GM18498 (cell line): ENCODE measurements around the gene PATJ.
"Not testable (repeated sequence)": the region's sequence is repeated elsewhere in the genome, so short reads cannot be mapped to it uniquely, and the experiment has no call there.

Experiments
- ATAC-seq: cut with Tn5 transposase; IDR thresholded peaks from one replicate; pipeline ENCODE4 v1.9.1; 2021; ENCODE audit warnings: mild to moderate bottlenecking, moderate library complexity; ENCODE audit not compliant: unreplicated experiment

PATJ gene

GRCh38 chr1:62196086-62196690 is 453.9 kb downstream of the PATJ start:
- no peak for ATAC-seq

GRCh38 chr1:62198069-62198780 is 455.9 kb downstream of the PATJ start:
- no peak for ATAC-seq

- no peak for ATAC-seq
Observed at GRCh38 chr1:62198781-62199125, 456.5 kb downstream of the PATJ start.

- ATAC-seq: no peak
Observed at GRCh38 chr1:62207187-62207586, 464.9 kb downstream of the PATJ start.

DNA sequence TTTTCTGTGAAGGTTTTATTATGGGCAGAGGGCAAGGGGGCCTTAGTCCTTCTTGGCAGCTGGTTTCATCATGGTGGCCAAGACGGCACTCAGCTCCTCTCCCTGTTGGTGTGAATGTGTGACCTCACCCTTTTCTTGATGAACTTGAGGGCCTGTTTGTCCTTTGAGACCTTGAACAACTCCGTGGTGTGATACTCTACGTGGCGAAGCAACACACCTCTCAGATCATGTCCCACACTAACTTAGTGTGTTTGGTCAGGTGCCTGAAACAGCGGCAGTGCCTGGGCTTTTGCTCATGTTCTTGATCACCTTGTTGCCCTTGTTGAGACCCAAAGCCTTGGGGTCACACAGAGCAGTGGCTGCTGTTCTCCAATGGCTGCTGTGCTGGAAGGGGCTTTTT is 465.8 kb downstream of the PATJ start:
- no peak for ATAC-seq

GRCh38 chr1:62208970-62209369 is 466.7 kb downstream of the PATJ start:
- ATAC-seq: no peak

GRCh38 chr1:62209931-62210595 is 467.8 kb downstream of the PATJ start:
- ATAC-seq: no peak

DNA sequence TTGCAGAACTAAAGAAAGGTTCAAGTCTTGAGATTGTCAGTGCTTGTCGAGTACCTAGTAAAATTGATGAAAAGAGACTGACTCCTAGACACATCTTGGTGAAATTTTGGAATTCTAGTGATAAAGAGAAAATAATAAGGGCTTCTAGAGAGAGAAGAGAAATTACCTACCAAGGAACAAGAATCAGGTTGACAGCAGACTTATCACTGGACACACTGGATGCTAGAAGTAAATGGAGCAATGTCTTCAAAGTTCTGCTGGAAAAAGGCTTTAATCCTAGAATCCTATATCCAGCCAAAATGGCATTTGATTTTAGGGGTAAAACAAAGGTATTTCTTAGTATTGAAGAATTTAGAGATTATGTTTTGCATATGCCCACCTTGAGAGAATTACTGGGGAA is 468.7 kb downstream of the PATJ start:
- no peak for ATAC-seq

GRCh38 chr1:62212411-62212810 is 470.1 kb downstream of the PATJ start:
- ATAC-seq: no peak

- no peak for ATAC-seq
Observed at GRCh38 chr1:62213075-62213914, 471.0 kb downstream of the PATJ start.

DNA sequence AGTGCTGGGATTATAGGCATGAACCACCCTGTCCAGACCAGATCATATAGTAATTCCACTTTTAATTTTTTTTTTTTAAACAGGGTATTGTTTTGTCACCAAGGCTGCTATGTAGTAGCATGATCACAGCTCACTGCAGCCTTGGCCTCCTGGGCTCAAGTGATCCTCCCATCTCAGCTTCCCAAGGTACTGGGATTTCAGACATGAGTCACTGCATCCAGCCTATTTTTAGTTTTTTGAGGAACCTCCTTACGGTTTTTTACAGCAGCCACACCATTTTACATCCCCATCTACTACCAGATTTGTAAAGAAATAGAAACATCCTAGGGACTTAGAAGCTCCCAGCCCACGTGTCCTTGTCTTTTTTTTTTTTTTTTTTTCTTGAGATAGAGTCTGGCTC is 476.3 kb downstream of the PATJ start:
- ATAC-seq: no peak

DNA sequence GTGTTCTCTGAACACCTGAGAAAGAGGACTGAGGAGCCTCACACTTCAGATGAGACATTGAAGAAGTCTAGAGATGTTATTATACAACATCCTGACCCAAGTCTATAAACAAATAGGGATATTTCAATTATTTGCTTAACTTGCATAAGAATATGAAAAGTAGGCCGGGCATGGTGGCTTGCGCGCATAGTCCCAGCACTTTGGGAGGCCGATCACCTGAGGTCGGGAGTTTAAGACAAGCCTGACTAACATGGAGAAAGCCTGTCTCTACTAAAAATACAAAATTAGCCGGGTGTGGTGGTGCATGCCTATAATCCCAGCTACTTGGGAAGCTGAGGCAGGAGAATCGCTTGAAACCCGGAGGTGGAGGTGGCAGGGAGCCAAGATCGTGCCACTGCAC is 478.2 kb downstream of the PATJ start:
- ATAC-seq: not testable (repeated sequence)

DNA sequence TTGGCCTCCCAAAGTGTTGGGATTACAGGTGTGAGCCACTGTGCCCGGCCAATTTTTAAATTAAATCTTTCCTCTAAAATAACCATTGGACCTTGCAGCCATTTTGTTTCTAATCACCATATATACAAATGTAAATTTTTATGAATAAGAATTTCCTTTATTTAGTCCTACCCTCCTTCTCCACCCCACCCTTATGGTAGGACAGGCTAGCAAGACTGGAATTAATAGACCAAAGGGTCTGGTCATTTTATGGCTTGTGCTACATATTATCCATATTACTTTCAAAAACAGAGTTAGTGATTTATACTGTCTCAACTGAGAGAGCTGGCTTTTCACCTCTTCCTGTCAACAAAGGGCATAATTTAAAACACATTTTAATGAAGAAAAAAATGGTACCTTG is 478.9 kb downstream of the PATJ start:
- no peak for ATAC-seq

DNA sequence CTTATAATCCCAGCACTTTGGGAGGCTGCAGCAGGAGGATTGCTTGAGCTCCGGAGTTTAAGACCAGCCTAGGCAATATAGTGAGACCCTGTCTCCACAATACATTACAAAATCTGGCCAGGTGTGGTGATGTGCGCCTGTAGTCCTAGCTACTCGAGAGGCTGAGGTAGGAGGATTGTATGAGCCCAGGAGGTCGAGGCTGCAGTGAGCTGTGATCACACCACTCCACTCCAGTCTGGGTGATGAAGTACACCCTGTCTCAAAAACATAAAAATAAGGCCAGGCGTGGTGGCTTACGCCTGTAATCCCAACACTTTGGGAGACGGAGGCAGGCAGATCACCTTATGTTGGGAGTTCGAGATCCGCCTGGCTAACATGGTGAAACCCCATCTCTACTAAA is 480.0 kb downstream of the PATJ start:
- no peak for ATAC-seq

DNA sequence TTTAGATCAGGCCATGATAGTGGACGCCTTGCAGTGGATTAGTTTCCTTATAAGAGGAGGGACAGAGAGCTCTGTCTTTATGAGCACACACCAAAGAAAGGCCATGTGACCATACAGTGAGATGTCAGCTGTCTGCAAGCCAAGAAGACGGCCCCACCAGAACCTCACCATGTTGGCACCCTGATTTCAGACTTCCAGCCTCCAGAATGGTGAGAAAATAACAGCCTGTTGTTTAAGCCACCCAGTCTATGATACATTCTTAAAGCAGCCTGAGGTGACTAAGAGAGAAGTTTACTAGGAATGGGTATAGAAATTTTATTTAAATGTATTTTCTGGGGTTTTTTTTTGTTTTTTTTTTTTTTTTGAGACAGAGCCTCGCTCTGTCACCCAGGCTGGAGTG is 481.9 kb downstream of the PATJ start:
- ATAC-seq: no peak

- no peak for ATAC-seq
Observed at GRCh38 chr1:62227496-62227895, 485.2 kb downstream of the PATJ start.
